SU-DHL-6 (cell line): ENCODE results near the gene MCTP1.

Experiments used
- H2AFZ ChIP-seq: fragments of 200-600 bp; sonication (generic); 2 replicates; pipeline ENCODE4 v1.6.1; 2014; ENCODE audit warnings: low read depth, mild to moderate bottlenecking, moderate library complexity, mixed read lengths, antibody characterized with exemption, low read length; ENCODE audit not compliant: severe bottlenecking
- H3F3A ChIP-seq: fragments of 200-600 bp; shearing (Covaris generic); 2 replicates; pipeline ENCODE4 v1.6.0; 2016; ENCODE audit warnings: antibody characterized with exemption, mild to moderate bottlenecking; ENCODE audit not compliant: insufficient read depth
- H3K27ac ChIP-seq: fragments of 200-600 bp; sonication (generic); 2 replicates; pipeline ENCODE4 v1.5.1; 2016; ENCODE audit warnings: low read depth, mild to moderate bottlenecking, low read length, moderate library complexity, mixed read lengths
- H3K27me3 ChIP-seq: fragments of 200-600 bp; sonication (generic), shearing (Covaris generic); 2 replicates; pipeline ENCODE4 v1.6.0; 2014; ENCODE audit warnings: mild to moderate bottlenecking, low read length
- H3K36me3 ChIP-seq: fragments of 200-600 bp; sonication (generic); 2 replicates; pipeline ENCODE4 v1.6.1; 2014; ENCODE audit warnings: mild to moderate bottlenecking, low read length, mixed read lengths
- H3K4me2 ChIP-seq: fragments of 300-600, 200-600 bp; shearing (Covaris generic), sonication (generic); 2 replicates; pipeline ENCODE4 v1.6.0; 2014; ENCODE audit warnings: low read length, low read depth, mild to moderate bottlenecking; ENCODE audit not compliant: poor library complexity, severe bottlenecking
- H3K4me3 ChIP-seq: fragments of 200-600 bp; sonication (generic); 2 replicates; pipeline ENCODE4 v1.5.1; 2014; ENCODE audit warnings: antibody characterized with exemption, low read length, mild to moderate bottlenecking, mixed read lengths; ENCODE audit not compliant: insufficient read depth, poor library complexity, severe bottlenecking
- H3K79me2 ChIP-seq: fragments of 200-600 bp; sonication (generic); 2 replicates; pipeline ENCODE4 v1.6.1; 2014; ENCODE audit warnings: mild to moderate bottlenecking, low read length, moderate library complexity; ENCODE audit not compliant: insufficient read depth
- H3K9ac ChIP-seq: fragments of 200-600 bp; sonication (generic); 2 replicates; pipeline ENCODE4 v1.7.0; 2014; ENCODE audit warnings: mild to moderate bottlenecking, low read length
- H3K9me2 ChIP-seq: fragments of 200-600 bp; sonication (generic); replicated peaks from 2 replicates; pipeline ENCODE4 v1.6.1; 2014; ENCODE audit warnings: low read length; ENCODE audit not compliant: insufficient read depth
- H3K9me3 ChIP-seq: fragments of 200-600 bp; sonication (generic); 2 replicates; pipeline ENCODE4 v1.6.1; 2014; ENCODE audit warnings: low read length, mixed read lengths; ENCODE audit not compliant: insufficient read depth
- H4K20me1 ChIP-seq: fragments of 200-600 bp; sonication (generic); 2 replicates; pipeline ENCODE4 v1.6.1; 2014; ENCODE audit warnings: low read depth, mild to moderate bottlenecking, antibody characterized with exemption, low read length, moderate library complexity, mixed read lengths
- CTCF ChIP-seq: fragments of 200-600 bp; sonication (generic); IDR thresholded peaks from one replicate; pipeline ENCODE4 v1.5.1; 2017; ENCODE audit warnings: antibody characterized with exemption, mild to moderate bottlenecking, low read length, moderate library complexity; ENCODE audit not compliant: insufficient read depth, poor library complexity, severe bottlenecking
- EZH2phosphoT487 ChIP-seq: fragments of 200-600 bp; sonication (generic), shearing (Covaris generic); conservative IDR thresholded peaks from 2 replicates; pipeline ENCODE4 v1.6.1; 2018; ENCODE audit warnings: mild to moderate bottlenecking, antibody characterized with exemption, low read length, moderate library complexity, mixed read lengths

Gene MCTP1

GRCh38 chr5:95076395-95077185, 208.3 kb downstream of the MCTP1 start:
- Histone ChIP-seq H3K79me2 (no peaks in the 10 kb centered on the region), H2AFZ (no peak overlapping the region)

GRCh38 chr5:95075111-95075510, 209.8 kb downstream of the MCTP1 start:
- no peaks in the 10 kb centered on the region for H3F3A ChIP-seq
- no peak overlapping the region for H3K9ac ChIP-seq
- no peaks in the 10 kb centered on the region for H3K27me3 ChIP-seq
- no peaks in the 10 kb centered on the region for H3K9me2 ChIP-seq
- H3K27ac ChIP-seq = no peak overlapping the region
- H2AFZ ChIP-seq = no peak overlapping the region
- no peak overlapping the region for H3K4me3 ChIP-seq
- H3K36me3 ChIP-seq = no peaks in the 10 kb centered on the region
- no peaks in the 10 kb centered on the region for H4K20me1 ChIP-seq
- H3K4me2 ChIP-seq = no peak overlapping the region
- no peaks in the 10 kb centered on the region for H3K79me2 ChIP-seq
- TF ChIP-seq EZH2phosphoT487 = no peak
- no peak for TF ChIP-seq CTCF
- no peaks in the 10 kb centered on the region for H3K9me3 ChIP-seq

More at GRCh38 chr5:95076395-95077185, 208.3 kb downstream of the MCTP1 start:
- TF ChIP-seq CTCF (no peak), EZH2phosphoT487 (no peak)
- H3K4me2 ChIP-seq = no peak overlapping the region
- no peak overlapping the region for H3K27ac ChIP-seq
- no peaks in the 10 kb centered on the region for H3K36me3 ChIP-seq
- H4K20me1 ChIP-seq = no peaks in the 10 kb centered on the region
- no peaks in the 10 kb centered on the region for H3K9me2 ChIP-seq
- no peaks in the 10 kb centered on the region for H3K9me3 ChIP-seq
- no peak overlapping the region for H3K4me3 ChIP-seq
- H3F3A ChIP-seq = no peaks in the 10 kb centered on the region
- no peaks in the 10 kb centered on the region for H3K27me3 ChIP-seq
- no peak overlapping the region for H3K9ac ChIP-seq

GRCh38 chr5:95072281-95072680, 212.6 kb downstream of the MCTP1 start:
- no peak overlapping the region for H3K4me3 ChIP-seq
- H3F3A ChIP-seq = no peaks in the 10 kb centered on the region
- H3K4me2 ChIP-seq = no peak overlapping the region
- no peaks in the 10 kb centered on the region for H3K9me2 ChIP-seq
- H4K20me1 ChIP-seq = no peaks in the 10 kb centered on the region
- H3K9ac ChIP-seq = no peak overlapping the region
- no peaks in the 10 kb centered on the region for H3K79me2 ChIP-seq
- no peak overlapping the region for H3K27ac ChIP-seq
- H2AFZ ChIP-seq = no peak overlapping the region
- H3K36me3 ChIP-seq = no peaks in the 10 kb centered on the region
- H3K9me3 ChIP-seq = no peaks in the 10 kb centered on the region
- no peaks in the 10 kb centered on the region for H3K27me3 ChIP-seq
- TF ChIP-seq EZH2phosphoT487 = no peak
- TF ChIP-seq CTCF = no peak
